NCI-H510A (cell line): ENCODE results near the gene RHOA.

Source experiments
- DNase-seq: peaks from one replicate; lab custom pipeline; 2025; lab: John Stamatoyannopoulos, UW

The RHOA gene

GRCh38 chr3:49316696-49317457 lies 94.9 kb downstream of the RHOA start:
- no peak for DNase-seq

DNA sequence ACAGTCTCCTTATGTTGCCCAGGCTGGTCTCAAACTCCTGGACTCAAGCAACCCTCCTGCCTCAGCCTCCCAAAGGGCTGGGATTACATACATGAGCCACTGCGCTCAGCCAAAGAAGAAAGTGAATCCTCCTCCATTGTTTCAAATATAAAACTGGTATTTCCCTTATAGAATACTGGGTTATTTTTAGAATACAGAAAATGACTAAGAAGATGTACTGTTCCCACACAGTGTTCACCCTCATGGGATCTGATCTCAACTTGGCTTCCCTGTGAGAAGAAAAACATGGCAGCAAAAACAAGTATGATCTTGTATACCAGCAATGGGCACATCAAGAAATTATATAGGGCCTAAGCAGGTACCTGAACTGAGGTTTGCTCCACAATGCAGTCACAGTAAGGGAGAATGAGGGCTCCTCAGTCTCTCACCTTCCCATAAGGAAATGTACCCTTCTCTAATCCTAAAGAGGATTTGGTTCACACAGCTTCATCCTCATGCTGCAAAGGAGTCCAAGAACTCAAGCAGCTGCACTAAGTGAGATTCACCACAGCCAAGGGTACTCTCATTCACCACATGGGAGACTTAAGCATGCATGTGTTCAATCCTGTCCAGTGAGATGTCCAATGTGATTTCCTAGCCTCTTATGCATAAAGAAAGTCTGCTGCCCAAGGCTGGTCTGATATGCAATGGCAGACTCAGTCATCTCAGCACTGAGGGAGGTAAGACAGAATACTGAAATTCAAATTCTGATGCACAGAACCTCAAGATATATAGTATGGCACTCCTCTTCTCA lies 97.7 kb downstream of the RHOA start:
- DNase-seq = no peak

DNA sequence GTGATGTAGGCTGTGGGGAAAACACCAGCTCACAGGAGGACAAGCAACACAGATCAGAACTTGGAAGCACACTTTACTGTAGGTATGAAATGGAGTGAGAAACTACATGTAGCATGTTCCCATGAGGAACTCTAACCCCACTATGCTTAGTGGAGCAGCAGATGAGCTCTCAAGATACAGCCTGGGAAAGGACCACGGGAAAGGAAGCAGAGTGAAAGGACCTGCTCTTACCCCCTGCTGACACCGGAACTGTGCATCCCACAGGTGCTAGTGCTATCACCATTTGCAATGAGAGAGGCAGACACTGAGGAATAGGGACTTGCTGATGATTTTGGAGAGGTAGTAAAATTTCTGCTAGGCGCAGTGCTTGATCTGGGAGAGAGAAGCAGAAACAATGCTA lies 100.5 kb downstream of the RHOA start:
- no peak for DNase-seq

DNA sequence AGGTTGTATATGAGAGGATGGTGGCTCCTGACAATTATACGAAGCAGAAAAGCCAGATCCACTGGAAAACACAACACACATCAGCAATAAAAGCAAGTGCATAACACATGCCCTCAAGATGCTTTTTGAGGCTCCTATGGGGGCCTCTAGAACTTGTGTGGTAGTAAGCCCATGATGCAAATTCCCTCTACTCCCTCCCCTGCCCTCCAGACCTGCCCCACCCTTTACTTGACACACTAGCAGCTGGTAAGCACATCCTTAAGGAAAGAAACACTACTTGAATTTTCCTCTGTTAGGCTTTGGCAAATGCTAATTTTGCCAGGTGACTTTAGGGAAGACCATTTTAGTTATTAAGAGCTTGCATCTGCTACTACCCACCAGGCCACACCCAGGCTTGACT lies 101.1 kb downstream of the RHOA start:
- no peak for DNase-seq
